Dermis blood vessel endothelial cell (primary cell): ENCODE measurements around the gene LYPD4. TPM values are rescaled to one million over a fixed set of nuclear protein-coding genes. Genes with fewer than 3 reads are reported as not detected.
"Not testable (repeated sequence)": the region's sequence is repeated elsewhere in the genome, so short reads cannot be mapped to it uniquely, and the experiment has no call there.

Experiments used
- DNase-seq: peaks from one replicate; pipeline ENCODE4 v3.0.0; 2010
- total RNA-seq: library from RNA; depleted of rRNA; stranded (reverse); fragments of >200 nt; gene quantifications from 2 replicates; pipeline ENCODE4 v1.2.3, GENCODE V29; 2014

Gene LYPD4
- total RNA-seq, 1 donor from 2014 or later = not detected

GRCh38 chr19:41796901-41797300 lies 47.6 kb downstream of the LYPD4 start:
- DNase-seq = no peak

- DNase-seq = no peak
These were observed 48.1 kb downstream of the LYPD4 start, which contains the start of gene CEACAM3 for GRCh38 chr19:41796362-41796761. Gene CEACAM3, plus strand, starts transcription at chr19:41796587. Its CDS starts 91 bp downstream, at chr19:41796678.

- DNase-seq = peak; percentile 63
These were observed 49.4 kb downstream of the LYPD4 start for GRCh38 chr19:41795031-41795461.

- DNase-seq = no peak
These were observed 51.1 kb downstream of the LYPD4 start for GRCh38 chr19:41793414-41793727.

GRCh38 chr19:41792513-41793413 lies 51.7 kb downstream of the LYPD4 start:
- peak; percentile 71 for DNase-seq

GRCh38 chr19:41789053-41789452 lies 55.4 kb downstream of the LYPD4 start:
- not testable (repeated sequence) for DNase-seq

GRCh38 chr19:41788518-41788917 lies 56.0 kb downstream of the LYPD4 start:
- DNase-seq = not testable (repeated sequence)

Other genes starting within 250 kb of the LYPD4 start
- gene CEACAM4, start 217.6 kb downstream of the LYPD4 start, total RNA-seq = not detected in 2 replicates
- gene CEACAM7, start 156.4 kb downstream of the LYPD4 start, total RNA-seq = 0.17 TPM in 1 of 2 replicates, not detected in the other
- gene CEACAM5, start 136.1 kb downstream of the LYPD4 start, total RNA-seq = not detected in 2 replicates
- gene CEACAM6, start 89.2 kb downstream of the LYPD4 start, total RNA-seq = not detected in 2 replicates
- not detected in 2 replicates for gene CEACAM3, start 48.1 kb downstream of the LYPD4 start, total RNA-seq
- gene DMRTC2, start 359 bp upstream of the LYPD4 start, total RNA-seq = not detected in 2 replicates
- gene RPS19, start 15.6 kb upstream of the LYPD4 start, total RNA-seq = 1,021 and 1,770 TPM in 2 replicates
- 0.09 and 0.34 TPM in 2 replicates for gene CD79A, start 32.6 kb upstream of the LYPD4 start, total RNA-seq
- 53.8 and 69.4 TPM in 2 replicates for gene ARHGEF1, start 38.5 kb upstream of the LYPD4 start, total RNA-seq
- not detected in 2 replicates for gene ERFL, start 83.8 kb upstream of the LYPD4 start, total RNA-seq
- gene RABAC1, start 114.6 kb upstream of the LYPD4 start, total RNA-seq = 73.9 and 132 TPM in 2 replicates
- gene ATP1A3, start 149.5 kb upstream of the LYPD4 start, total RNA-seq = under 0.01 and 0.05 TPM in 2 replicates
- 0.05 and 0.17 TPM in 2 replicates for gene GRIK5, start 225.5 kb upstream of the LYPD4 start, total RNA-seq
- gene ZNF574, start 231.5 kb upstream of the LYPD4 start, total RNA-seq = 17.3 and 17.4 TPM in 2 replicates